HG03280 (cell line): ENCODE data around the gene FNDC8.
"Not testable (repeated sequence)": the region's sequence is repeated elsewhere in the genome, so short reads cannot be mapped to it uniquely, and the experiment has no call there.

Experiments used
- ATAC-seq: cut with Tn5 transposase; IDR thresholded peaks from one replicate; pipeline ENCODE4 v1.9.1; 2021; ENCODE audit warnings: mild to moderate bottlenecking, moderate library complexity; ENCODE audit not compliant: unreplicated experiment

FNDC8 gene

DNA sequence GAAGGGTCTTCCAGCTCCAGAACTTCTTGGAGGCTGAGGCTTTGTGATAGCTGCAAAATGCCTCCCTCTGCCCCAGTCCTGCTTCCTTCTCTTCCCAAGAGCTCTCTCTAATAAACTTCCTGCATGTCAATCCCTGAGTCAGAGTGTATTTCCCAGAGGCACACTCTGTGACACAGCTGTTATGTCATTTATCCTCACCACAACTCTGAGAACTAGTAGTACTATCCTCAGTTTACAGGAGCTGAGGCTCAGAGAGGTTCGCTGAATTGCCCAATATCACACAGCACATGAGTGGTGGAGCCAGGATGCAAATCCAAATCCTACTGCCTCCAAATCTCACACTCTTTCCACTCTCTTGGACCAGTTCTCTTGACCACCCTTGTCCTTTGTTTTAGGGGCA, 46.3 kb downstream of the FNDC8 start:
- no peak for ATAC-seq

DNA sequence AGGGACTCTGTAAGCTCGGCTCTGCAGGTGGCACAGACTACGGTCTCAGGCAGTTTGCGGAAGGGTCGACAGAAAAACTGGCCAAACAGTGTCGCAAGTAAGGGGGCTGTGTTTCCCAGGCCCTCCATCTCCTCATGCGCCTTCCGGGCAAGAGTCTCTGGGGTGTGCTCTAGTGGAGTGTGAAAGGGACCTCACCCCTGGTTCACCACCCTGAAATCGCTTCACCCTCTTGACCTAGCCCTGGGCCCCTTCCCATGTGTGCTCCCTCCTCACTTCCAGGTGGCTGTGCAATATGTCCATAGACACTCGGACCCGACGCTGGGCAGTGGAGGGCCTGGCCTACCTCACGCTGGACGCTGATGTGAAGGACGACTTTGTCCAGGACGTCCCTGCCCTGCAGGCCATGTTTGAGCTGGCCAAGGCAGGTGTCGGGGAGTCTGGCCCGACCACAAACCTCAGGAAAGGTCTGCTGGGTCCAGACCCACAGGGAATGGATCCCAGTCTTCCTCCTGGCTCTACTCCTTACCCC, 48.5 kb downstream of the FNDC8 start:
- no peak for ATAC-seq

DNA sequence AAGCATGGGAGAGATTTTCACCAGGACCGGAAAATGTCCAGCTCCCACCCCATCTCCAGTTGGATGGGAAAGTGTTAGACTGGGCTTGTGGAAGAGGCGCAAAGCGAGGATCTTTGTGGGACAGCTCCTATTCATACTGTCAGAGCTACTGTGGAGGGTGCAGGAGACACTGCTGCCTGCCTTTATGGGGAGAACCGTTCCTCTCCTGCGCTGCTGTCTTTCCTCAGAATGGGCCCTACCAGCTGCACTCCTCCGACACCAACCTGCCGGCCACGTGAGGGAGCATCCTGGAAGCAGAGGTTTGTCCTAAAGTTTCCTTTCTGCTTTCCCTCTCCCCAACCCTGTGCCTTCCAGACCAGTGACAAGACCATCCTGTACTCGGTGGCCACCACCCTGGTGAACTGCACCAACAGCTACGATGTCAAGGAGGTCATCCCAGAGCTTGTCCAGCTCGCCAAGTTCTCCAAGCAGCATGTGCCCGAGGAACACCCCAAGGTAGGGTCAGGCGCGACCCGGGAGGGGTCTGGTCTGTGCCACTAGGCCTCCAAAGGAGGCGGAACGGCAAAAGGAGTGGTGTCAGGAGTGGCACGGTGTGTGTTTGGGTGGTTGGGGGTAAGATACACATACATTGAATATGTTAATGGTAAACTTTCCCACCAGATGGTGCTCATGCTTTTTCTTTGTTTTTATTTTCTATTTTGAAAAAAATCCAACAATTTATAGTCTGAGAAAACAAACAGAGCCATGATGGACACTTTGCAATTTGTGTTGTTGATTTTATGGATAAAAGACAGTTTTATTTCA, 49.8 kb downstream of the FNDC8 start:
- no peak for ATAC-seq

DNA sequence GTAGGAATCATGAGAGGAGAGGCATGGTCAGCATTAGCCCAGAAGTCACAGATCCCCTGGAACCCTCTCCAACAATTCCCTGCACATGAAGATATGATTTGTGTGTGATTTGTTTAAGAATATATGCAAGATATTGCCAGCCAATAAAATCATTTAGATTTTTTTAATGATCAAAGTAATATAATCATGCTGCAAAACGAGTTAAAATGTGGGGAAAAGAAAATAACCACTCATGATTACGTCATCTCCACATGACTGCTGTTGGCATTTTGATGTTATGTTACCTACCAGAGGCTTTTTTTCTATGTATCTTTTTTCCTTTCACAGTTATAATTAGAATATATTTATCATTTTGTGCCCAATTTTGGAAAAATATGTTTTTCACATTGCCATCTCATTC, 50.4 kb downstream of the FNDC8 start:
- ATAC-seq: no peak

DNA sequence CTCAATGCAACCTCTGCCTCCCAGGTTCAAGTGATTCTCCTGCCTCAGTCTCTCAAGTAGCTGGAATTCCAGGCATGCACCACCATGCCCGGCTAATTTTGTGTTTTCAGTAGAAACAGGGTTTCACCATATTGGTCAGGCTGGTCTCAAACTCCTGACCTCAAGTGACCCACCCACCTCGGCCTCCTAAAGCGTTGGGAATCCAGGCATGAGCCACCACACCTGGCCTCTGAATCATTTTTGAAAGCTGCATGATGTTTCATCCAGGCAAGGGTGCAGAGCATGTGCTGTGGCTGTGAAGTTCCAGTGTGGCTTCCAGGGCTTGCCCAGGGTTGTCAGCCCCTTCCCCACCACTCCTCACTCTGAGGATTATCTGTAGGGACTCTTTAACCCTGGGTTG, 50.9 kb downstream of the FNDC8 start:
- not testable (repeated sequence) for ATAC-seq

DNA sequence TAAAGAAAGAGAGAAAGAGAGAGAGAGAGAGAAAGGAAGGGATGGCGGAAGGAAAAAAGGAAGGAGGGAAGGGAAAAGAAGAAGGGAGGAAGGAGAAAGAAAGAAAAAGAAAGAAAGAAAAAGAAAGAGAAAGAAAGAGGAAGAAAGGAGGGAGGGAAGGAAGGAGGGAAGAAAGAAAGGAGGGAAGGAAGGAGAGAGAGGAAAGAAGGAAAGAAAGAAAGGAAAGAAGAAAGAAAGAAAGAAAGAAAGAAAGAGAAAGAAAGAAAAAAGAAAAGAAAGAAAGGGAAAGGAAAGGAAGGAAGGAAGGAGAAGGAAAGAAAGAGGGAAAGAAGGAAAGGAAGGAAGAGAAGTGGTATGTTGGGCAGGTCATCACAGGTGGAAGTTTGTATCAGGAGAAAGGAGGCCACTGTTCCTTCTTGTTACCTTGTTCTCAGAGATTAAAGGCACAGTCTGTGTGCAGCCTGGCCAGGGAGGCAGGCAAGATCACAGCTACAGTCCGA, 53.5 kb downstream of the FNDC8 start:
- no peak for ATAC-seq

DNA sequence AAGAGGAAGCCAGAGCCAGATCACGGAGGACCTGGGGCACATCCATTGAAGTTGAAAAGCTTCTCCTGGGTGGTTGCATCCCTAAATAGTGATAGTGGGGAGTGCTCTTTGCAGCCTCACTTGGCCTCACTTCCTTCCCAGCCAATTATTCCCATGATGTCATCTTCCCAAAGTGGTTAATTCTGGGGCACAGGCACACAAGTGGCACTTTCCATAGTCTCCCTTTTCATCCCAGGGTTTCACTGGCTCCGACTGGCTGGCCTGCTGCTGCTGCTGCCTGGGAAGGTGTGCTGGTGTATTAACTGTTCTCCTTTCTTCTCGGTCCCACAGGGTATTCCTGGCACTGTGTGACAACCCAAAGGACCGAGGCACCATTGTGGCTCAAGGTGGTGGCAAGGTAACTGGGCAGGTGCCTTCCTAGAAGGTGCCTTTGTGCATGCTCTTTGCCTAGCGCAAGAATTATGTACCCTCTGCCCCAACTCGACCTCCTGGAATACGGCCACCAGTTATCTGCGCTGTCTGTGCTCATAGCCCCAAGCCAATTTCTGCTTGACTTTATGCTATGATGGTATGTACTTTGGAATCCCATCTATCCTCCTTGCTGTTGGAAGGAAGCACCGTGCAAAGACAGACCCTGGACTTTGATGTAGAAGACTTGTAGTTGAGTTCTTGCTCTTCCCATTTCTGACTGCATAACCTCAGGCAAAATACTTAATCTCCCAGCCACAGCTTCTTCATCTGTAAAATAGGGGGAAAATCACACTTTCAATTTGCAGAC, 54.4 kb downstream of the FNDC8 start:
- no peak for ATAC-seq

DNA sequence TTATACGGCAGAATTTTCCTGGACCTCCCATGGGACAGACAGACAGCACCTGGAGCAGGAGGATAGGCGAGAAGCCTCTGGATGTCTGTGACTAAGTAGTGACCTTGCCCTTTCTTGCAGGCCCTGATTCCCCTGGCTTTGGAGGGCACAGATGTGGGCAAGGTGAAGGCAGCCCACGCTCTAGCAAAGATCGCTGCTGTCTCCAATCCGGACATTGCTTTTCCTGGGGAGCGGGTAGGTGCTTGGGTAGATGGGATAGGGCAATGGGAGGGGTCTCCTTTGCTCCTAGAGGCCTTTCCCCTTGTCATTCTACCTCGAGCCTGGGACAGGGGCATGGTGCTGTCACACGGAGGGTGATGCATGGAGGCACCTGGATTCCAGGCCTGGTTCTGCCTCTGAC, 55.5 kb downstream of the FNDC8 start:
- no peak for ATAC-seq

DNA sequence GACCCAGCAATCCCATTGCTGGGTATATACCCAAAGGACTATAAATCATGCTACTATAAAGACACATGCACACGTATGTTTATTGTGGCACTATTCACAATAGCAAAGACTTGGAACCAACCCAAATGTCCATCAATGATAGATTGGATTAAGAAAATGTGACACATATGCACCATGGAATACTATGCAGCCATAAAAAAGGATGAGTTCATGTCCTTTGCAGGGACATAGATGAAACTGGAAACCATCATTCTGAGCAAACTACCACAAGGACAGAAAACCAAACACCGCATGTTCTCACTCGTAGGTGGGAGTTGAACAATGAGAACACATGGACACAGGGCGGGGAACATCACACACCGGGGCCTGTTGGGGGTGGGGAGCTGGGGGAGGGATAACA, 58.0 kb downstream of the FNDC8 start:
- not testable (repeated sequence) for ATAC-seq
